C4-2B (cell line): ENCODE measurements around the gene MAOB.

Experiments
- H3K27ac ChIP-seq: fragments of 450-650 bp; 2 replicates; pipeline ENCODE4 v1.5.1; 2017
- CTCF ChIP-seq: fragments of 450-650 bp; conservative IDR thresholded peaks from 2 replicates; pipeline ENCODE4 v1.5.1; 2017; ENCODE audit warnings: mild to moderate bottlenecking
- ZFX ChIP-seq: fragments of 450-650 bp; IDR thresholded peaks from 2 replicates; pipeline ENCODE4 v1.6.1; 2017

Gene MAOB

GRCh38 chrX:43741843-43742573 is 140.2 kb downstream of the MAOB start:
- TF ChIP-seq ZFX (no peak), CTCF (no peak)
- no peak overlapping the region for H3K27ac ChIP-seq

- no peak for TF ChIP-seq ZFX
- TF ChIP-seq CTCF: no peak
- no peak overlapping the region for H3K27ac ChIP-seq
Measured at GRCh38 chrX:43735957-43736356, 146.3 kb downstream of the MAOB start.

GRCh38 chrX:43735534-43735933 is 146.7 kb downstream of the MAOB start:
- TF ChIP-seq ZFX: no peak
- no peak for TF ChIP-seq CTCF
- no peak overlapping the region for H3K27ac ChIP-seq

- TF ChIP-seq ZFX: no peak
- TF ChIP-seq CTCF: no peak
- no peak overlapping the region for H3K27ac ChIP-seq
Measured at GRCh38 chrX:43734444-43734843, 147.8 kb downstream of the MAOB start.

GRCh38 chrX:43733699-43734098 is 148.6 kb downstream of the MAOB start:
- TF ChIP-seq ZFX (no peak), CTCF (no peak)
- H3K27ac ChIP-seq: no peak overlapping the region

- H3K27ac ChIP-seq: no peak overlapping the region
- TF ChIP-seq ZFX: no peak
- no peak for TF ChIP-seq CTCF
Measured at GRCh38 chrX:43731086-43731485, 151.2 kb downstream of the MAOB start.

GRCh38 chrX:43728966-43729365 is 153.3 kb downstream of the MAOB start:
- H3K27ac ChIP-seq: no peak overlapping the region
- TF ChIP-seq CTCF (no peak), ZFX (no peak)
